Endodermal cell (in vitro differentiated cells): Measurements from ENCODE around the gene CTIF. TPM values are rescaled to one million over a fixed set of nuclear protein-coding genes. Genes with fewer than 3 reads are reported as not detected.

ENCODE experiments used
- DNase-seq: peaks from one replicate; pipeline ENCODE4 v3.0.0-alpha.2; 2017
- H3K27ac ChIP-seq: 2 replicates; pipeline ENCODE4 v1.5.1; 2013; ENCODE audit warnings: mild to moderate bottlenecking, low read depth, low read length, moderate library complexity
- H3K27me3 ChIP-seq: 2 replicates; pipeline ENCODE4 v1.6.1; 2013; ENCODE audit warnings: mild to moderate bottlenecking, low read length, moderate library complexity; ENCODE audit not compliant: insufficient read depth, control insufficient read depth, poor library complexity, severe bottlenecking
- H3K36me3 ChIP-seq: 2 replicates; pipeline ENCODE4 v1.7.0; 2013; ENCODE audit warnings: mild to moderate bottlenecking, low read length, moderate library complexity; ENCODE audit not compliant: control insufficient read depth, insufficient read depth
- H3K4me1 ChIP-seq: one replicate; pipeline ENCODE4 v1.7.0; 2013; ENCODE audit warnings: low read length; ENCODE audit not compliant: control insufficient read depth, insufficient read depth
- H3K4me3 ChIP-seq: 2 replicates; pipeline ENCODE4 v1.5.1; 2013; ENCODE audit warnings: mild to moderate bottlenecking, low read length, moderate library complexity
- H3K9ac ChIP-seq: 2 replicates; pipeline ENCODE4 v1.6.1; 2013; ENCODE audit warnings: mild to moderate bottlenecking, low read length, moderate library complexity; ENCODE audit not compliant: poor library complexity, severe bottlenecking; ENCODE audit errors: extremely low read depth
- H3K9me3 ChIP-seq: 2 replicates; pipeline ENCODE4 v1.6.1; 2013; ENCODE audit warnings: mild to moderate bottlenecking, low read length, moderate library complexity; ENCODE audit not compliant: control insufficient read depth
- H3K27ac Mint-ChIP-seq: 2 replicates; pipeline ENCODE4 v1.8.0; 2020; ENCODE audit warnings: mixed read lengths
- H3K27me3 Mint-ChIP-seq: 2 replicates; pipeline ENCODE4 v1.8.0; 2021; ENCODE audit warnings: mild to moderate bottlenecking, mixed read lengths; ENCODE audit not compliant: insufficient read depth
- H3K36me3 Mint-ChIP-seq: 2 replicates; pipeline ENCODE4 v1.8.0; 2020; ENCODE audit warnings: low read depth, mixed read lengths
- H3K4me1 Mint-ChIP-seq: 2 replicates; pipeline ENCODE4 v1.8.0; 2020; ENCODE audit warnings: mixed read lengths
- H3K4me3 Mint-ChIP-seq: 2 replicates; pipeline ENCODE4 v1.8.0; 2020; ENCODE audit warnings: mild to moderate bottlenecking, moderate library complexity, mixed read lengths
- H3K9me3 Mint-ChIP-seq: 2 replicates; pipeline ENCODE4 v1.8.0; 2020; ENCODE audit warnings: mild to moderate bottlenecking, mixed read lengths
- CTCF ChIP-seq: fragments of 200-600 bp; sonication (generic); conservative IDR thresholded peaks from 2 replicates; pipeline ENCODE4 v1.5.0; 2021; ENCODE audit warnings: antibody characterized with exemption, mild to moderate bottlenecking
- WGBS, 2 experiments: methylation state at CpG; one replicate each; pipeline versions ENCODE4 v1.1.5 to v1.1.7; 2013; ENCODE audit warnings: missing lambda C conversion rate in 2 of 2, mixed read lengths in 1 of 2; ENCODE audit not compliant: insufficient coverage in 1 of 2, insufficient read length in 1 of 2; 5-methylcytosine and 5-hydroxymethylcytosine counted together
- total RNA-seq, 2 donors: library from RNA; stranded (reverse); fragmentation: NEBNext Ultra II Directional in 1 of 2; extraction: Animal tissue kit (Norgen Biotek cat#: 25700) in 1 of 2; gene quantifications; 2 replicates in 1 of 2; 3 replicates in 1 of 2; pipeline ENCODE4 v1.2.1, GENCODE V29; 2021

Gene CTIF
- total RNA-seq, 2 donors from 2014 or later, result 33.8 to 41.6 TPM

- peaks cover 13% of the 10 kb centered on the region for H3K36me3 ChIP-seq
- H3K27me3 ChIP-seq, result no peaks in the 10 kb centered on the region
- Mint-ChIP-seq H3K27me3 (no peaks in the 10 kb centered on the region), H3K4me1 (peaks cover 9% of the 10 kb centered on the region), H3K27ac (no peak overlapping the region), H3K4me3 (no peak overlapping the region), H3K9me3 (no peaks in the 10 kb centered on the region), H3K36me3 (peaks cover 8% of the 10 kb centered on the region)
- no peak for TF ChIP-seq CTCF
- WGBS, 2 experiments, result 90 to 91% methylated on average over 4 to 5 of the region's 5 CpGs
- H3K4me1 ChIP-seq, result no peaks in the 10 kb centered on the region
- no peak for DNase-seq
- H3K4me3 ChIP-seq, result no peak overlapping the region
- no peak overlapping the region for H3K27ac ChIP-seq
- peaks cover 3% of the 10 kb centered on the region for H3K9me3 ChIP-seq
- H3K9ac ChIP-seq, result no peak overlapping the region
Measured at GRCh38 chr18:48774941-48775340, 236.1 kb downstream of the CTIF start.

GRCh38 chr18:48775372-48776155 lies 236.7 kb downstream of the CTIF start:
- H3K9me3 ChIP-seq, result peaks cover 3% of the 10 kb centered on the region
- no peak overlapping the region for H3K27ac ChIP-seq
- no peaks in the 10 kb centered on the region for H3K27me3 Mint-ChIP-seq
- no peak for TF ChIP-seq CTCF
- peaks cover 8% of the 10 kb centered on the region for H3K36me3 Mint-ChIP-seq
- WGBS, 2 experiments, result 83 to 90% methylated on average over 7 to 12 of the region's 12 CpGs
- H3K4me3 ChIP-seq, result no peak overlapping the region
- DNase-seq, result no peak
- H3K4me1 ChIP-seq, result peaks cover 4% of the 10 kb centered on the region
- H3K27ac Mint-ChIP-seq, result no peak overlapping the region
- no peak overlapping the region for H3K4me3 Mint-ChIP-seq
- H3K36me3 ChIP-seq, result peaks cover 13% of the 10 kb centered on the region
- H3K9ac ChIP-seq, result no peak overlapping the region
- H3K4me1 Mint-ChIP-seq, result peaks cover 15% of the 10 kb centered on the region
- H3K9me3 Mint-ChIP-seq, result no peaks in the 10 kb centered on the region
- no peaks in the 10 kb centered on the region for H3K27me3 ChIP-seq

GRCh38 chr18:48776156-48776555 lies 237.3 kb downstream of the CTIF start:
- Histone ChIP-seq H3K9me3 (peaks cover 3% of the 10 kb centered on the region), H3K4me3 (no peak overlapping the region), H3K27me3 (no peaks in the 10 kb centered on the region), H3K9ac (no peak overlapping the region), H3K4me1 (peaks cover 10% of the 10 kb centered on the region), H3K27ac (no peak overlapping the region), H3K36me3 (peaks cover 13% of the 10 kb centered on the region)
- H3K4me1 Mint-ChIP-seq, result peaks cover 21% of the 10 kb centered on the region
- H3K9me3 Mint-ChIP-seq, result no peaks in the 10 kb centered on the region
- 94% methylated on average over 5 of the region's 5 CpGs; no CpG with 5 or more reads in 1 of the 2 experiments for WGBS, 2 experiments
- peaks cover 8% of the 10 kb centered on the region for H3K36me3 Mint-ChIP-seq
- TF ChIP-seq CTCF, result no peak
- H3K27me3 Mint-ChIP-seq, result no peaks in the 10 kb centered on the region
- no peak overlapping the region for H3K4me3 Mint-ChIP-seq
- no peak for DNase-seq
- H3K27ac Mint-ChIP-seq, result no peak overlapping the region
